Activated CD4-positive, alpha-beta T cell treated with anti-CD3 and anti-CD28 coated beads for 36 hours (primary cell): Measurements from ENCODE around the gene RXRA. TPM values are rescaled to one million over a fixed set of nuclear protein-coding genes. Genes with fewer than 3 reads are reported as not detected.

ENCODE experiments used
- ATAC-seq: fragments of 200-7000 bp; cut with Tn5 transposase; one replicate; pipeline ENCODE4 v1.10.0; 2021; ENCODE audit warnings: mild to moderate bottlenecking, moderate library complexity
- CTCF ChIA-PET: fragments of 350-600 bp; sonication (Branson Sonifier 250); formaldehyde crosslinking; loops from one replicate; lab custom pipeline; 2021; ENCODE audit warnings: antibody characterized with exemption; lab: Charles Lee
- POLR2A ChIA-PET: fragments of 350-600 bp; sonication (Branson Sonifier 250); formaldehyde crosslinking; loops from one replicate; lab custom pipeline; 2021; ENCODE audit warnings: antibody characterized with exemption, inconsistent platforms; lab: Charles Lee
- DNase-seq: peaks from one replicate; pipeline ENCODE4 v3.0.0-alpha.2; 2020
- H3K27ac Mint-ChIP-seq: one replicate; pipeline ENCODE4 v1.8.0; 2021; ENCODE audit warnings: mixed read lengths
- H3K27me3 Mint-ChIP-seq: one replicate; pipeline ENCODE4 v1.8.0; 2021; ENCODE audit warnings: mixed read lengths
- H3K36me3 Mint-ChIP-seq: one replicate; pipeline ENCODE4 v1.8.0; 2021; ENCODE audit warnings: low read depth, mixed read lengths
- H3K4me1 Mint-ChIP-seq: one replicate; pipeline ENCODE4 v1.8.0; 2021; ENCODE audit warnings: mixed read lengths
- H3K4me3 Mint-ChIP-seq: one replicate; pipeline ENCODE4 v1.8.0; 2021; ENCODE audit warnings: mild to moderate bottlenecking, moderate library complexity, mixed read lengths
- H3K9me3 Mint-ChIP-seq: one replicate; pipeline ENCODE4 v1.8.0; 2021; ENCODE audit warnings: low read depth, mixed read lengths
- intact Hi-C, 2 experiments: fragments of 100-400 bp; cut with DNase I in 1 of 2; cut with micrococcal nuclease in 1 of 2; formaldehyde crosslinking; loops; one replicate each; pipeline versions ENCODE4 v1.14.2 to v1.15.1; 2022 to 2024; cut with DNase I, micrococcal nuclease
- total RNA-seq, 2 experiments: library from RNA; stranded (reverse); gene quantifications; one replicate each; pipeline ENCODE4 v1.2.3, GENCODE V29; 2021

Gene RXRA
- total RNA-seq, 2 experiments from 2014 or later: 17.6 to 20.9 TPM

GRCh38 chr9:134392900-134393299 lies 66.6 kb downstream of the RXRA start:
- peaks cover 5% of the 10 kb centered on the region for H3K9me3 Mint-ChIP-seq
- no peak for DNase-seq
- H3K27me3 Mint-ChIP-seq: peaks cover 11% of the 10 kb centered on the region
- intact Hi-C loops: loop anchor here (5.0 to 10.0 kb wide), 2 partner anchors 91 to 1722 kb away; partner anchors contain the start of gene TMEM250 (in 1 of the 2)
- CTCF ChIA-PET: no interaction called here
- peak overlapping the region; percentile 75 for H3K4me3 Mint-ChIP-seq
- POLR2A ChIA-PET: interaction anchor here (0.6 kb wide), 1 partner anchor 225 kb away, joined by 4 read pairs; no protein-coding TSS in a partner anchor
- H3K36me3 Mint-ChIP-seq: peaks cover 8% of the 10 kb centered on the region
- ATAC-seq: no peak
- peaks cover 74% of the 10 kb centered on the region for H3K4me1 Mint-ChIP-seq
- no peak overlapping the region for H3K27ac Mint-ChIP-seq

- POLR2A ChIA-PET: interaction anchor here (0.6 kb wide), 1 partner anchor 226 kb away, joined by 4 read pairs; no protein-coding TSS in a partner anchor
- Mint-ChIP-seq H3K27me3 (peaks cover 5% of the 10 kb centered on the region), H3K4me1 (peaks cover 67% of the 10 kb centered on the region), H3K4me3 (peak overlapping the region; percentile 75), H3K36me3 (peaks cover 8% of the 10 kb centered on the region), H3K9me3 (peaks cover 5% of the 10 kb centered on the region), H3K27ac (peak overlapping the region; percentile 27)
- no peak for ATAC-seq
- CTCF ChIA-PET: interaction anchor here (0.6 kb wide), 1 partner anchor 13 kb away, joined by 3 read pairs; no protein-coding TSS in a partner anchor
- DNase-seq: peak; percentile 39
- intact Hi-C loops: loop anchor here (5.0 to 10.0 kb wide), 2 partner anchors 91 to 1721 kb away; partner anchors contain the start of gene TMEM250 (in 1 of the 2)
Observed at GRCh38 chr9:134393582-134394280, 67.5 kb downstream of the RXRA start.

- Mint-ChIP-seq H3K4me3 (no peak overlapping the region), H3K9me3 (peaks cover 9% of the 10 kb centered on the region), H3K4me1 (peaks cover 64% of the 10 kb centered on the region), H3K36me3 (peaks cover 12% of the 10 kb centered on the region), H3K27ac (peak overlapping the region; percentile 82), H3K27me3 (peaks cover 5% of the 10 kb centered on the region)
- intact Hi-C loops: loop anchor here in 1 of 2 experiments (10.0 kb wide), 1 partner anchor 1720 kb away; the partner anchor contains the start of gene TMEM250
- DNase-seq (no peak), ATAC-seq (no peak)
- CTCF ChIA-PET: no interaction called here
- POLR2A ChIA-PET: no interaction called here
Observed at GRCh38 chr9:134395002-134395517, 68.8 kb downstream of the RXRA start.

- ChIA-PET CTCF (interaction anchor here (0.6 kb wide), 2 partner anchors 936 to 1548 kb away, joined by 4 read pairs; no protein-coding TSS in a partner anchor), POLR2A (interaction anchor here (1.0 kb wide), 1 partner anchor 138 kb away, joined by 3 read pairs; no protein-coding TSS in a partner anchor)
- peaks cover 57% of the 10 kb centered on the region for H3K4me1 Mint-ChIP-seq
- peaks cover 9% of the 10 kb centered on the region for H3K9me3 Mint-ChIP-seq
- ATAC-seq: no peak
- peaks cover 12% of the 10 kb centered on the region for H3K36me3 Mint-ChIP-seq
- intact Hi-C loops: loop anchor here in 1 of 2 experiments (10.0 kb wide), 1 partner anchor 1719 kb away; the partner anchor contains the start of gene TMEM250
- H3K4me3 Mint-ChIP-seq: peak overlapping the region; percentile 69
- peaks cover 5% of the 10 kb centered on the region for H3K27me3 Mint-ChIP-seq
- DNase-seq: peak; percentile 35
- peak overlapping the region; percentile 82 for H3K27ac Mint-ChIP-seq
Observed at GRCh38 chr9:134395737-134396257, 69.5 kb downstream of the RXRA start.

- intact Hi-C loops: loop anchor here in 1 of 2 experiments (10.0 kb wide), 1 partner anchor 1719 kb away; the partner anchor contains the start of gene TMEM250
- H3K27me3 Mint-ChIP-seq: peaks cover 5% of the 10 kb centered on the region
- peak overlapping the region; percentile 82 for H3K27ac Mint-ChIP-seq
- peak; percentile 50 for ATAC-seq
- peaks cover 52% of the 10 kb centered on the region for H3K4me1 Mint-ChIP-seq
- H3K9me3 Mint-ChIP-seq: peaks cover 9% of the 10 kb centered on the region
- peak; percentile 85 for DNase-seq
- H3K36me3 Mint-ChIP-seq: peaks cover 12% of the 10 kb centered on the region
- H3K4me3 Mint-ChIP-seq: peak overlapping the region; percentile 69
- CTCF ChIA-PET: interaction anchor here (0.6 to 1.2 kb wide), 3 partner anchors 11 to 1549 kb away, joined by 3 to 4 read pairs (median 4); no protein-coding TSS in a partner anchor
- POLR2A ChIA-PET: interaction anchor here (1.0 kb wide), 1 partner anchor 139 kb away, joined by 3 read pairs; no protein-coding TSS in a partner anchor
Observed at GRCh38 chr9:134396258-134396742, 70.0 kb downstream of the RXRA start.

- peak overlapping the region; percentile 69 for H3K4me3 Mint-ChIP-seq
- peaks cover 9% of the 10 kb centered on the region for H3K9me3 Mint-ChIP-seq
- peaks cover 5% of the 10 kb centered on the region for H3K27me3 Mint-ChIP-seq
- DNase-seq (peak; percentile 82), ATAC-seq (peak; percentile 56)
- H3K4me1 Mint-ChIP-seq: peaks cover 48% of the 10 kb centered on the region
- intact Hi-C loops: loop anchor here in 1 of 2 experiments (1.0 to 10.0 kb wide), 2 partner anchors 10 to 1718 kb away; partner anchors contain the start of gene TMEM250
- ChIA-PET CTCF (interaction anchor here (1.2 kb wide), 1 partner anchor 10 kb away, joined by 3 read pairs; no protein-coding TSS in a partner anchor), POLR2A (interaction anchor here (0.7 to 1.0 kb wide), 2 partner anchors 42 to 139 kb away, joined by 3 to 4 read pairs; no protein-coding TSS in a partner anchor)
- H3K36me3 Mint-ChIP-seq: peaks cover 12% of the 10 kb centered on the region
- peak overlapping the region; percentile 82 for H3K27ac Mint-ChIP-seq
Observed at GRCh38 chr9:134396825-134397224, 70.6 kb downstream of the RXRA start.

GRCh38 chr9:134398756-134399155 lies 72.5 kb downstream of the RXRA start:
- intact Hi-C loops: loop anchor here in 1 of 2 experiments (10.0 kb wide), 1 partner anchor 1716 kb away; the partner anchor contains the start of gene TMEM250
- no peak for DNase-seq
- no peak overlapping the region for H3K27ac Mint-ChIP-seq
- peaks cover 40% of the 10 kb centered on the region for H3K4me1 Mint-ChIP-seq
- CTCF ChIA-PET: interaction anchor here (0.7 to 0.8 kb wide), 2 partner anchors 45 to 1004 kb away, joined by 3 to 5 read pairs; no protein-coding TSS in a partner anchor
- H3K4me3 Mint-ChIP-seq: no peak overlapping the region
- ATAC-seq: no peak
- H3K9me3 Mint-ChIP-seq: peaks cover 9% of the 10 kb centered on the region
- peaks cover 11% of the 10 kb centered on the region for H3K36me3 Mint-ChIP-seq
- POLR2A ChIA-PET: no interaction called here
- peaks cover 4% of the 10 kb centered on the region for H3K27me3 Mint-ChIP-seq

GRCh38 chr9:134399435-134400056 lies 73.3 kb downstream of the RXRA start:
- ChIA-PET CTCF (interaction anchor here (0.6 to 0.8 kb wide), 2 partner anchors 44 to 54 kb away, joined by 3 to 4 read pairs; no protein-coding TSS in a partner anchor), POLR2A (interaction anchor here (0.6 kb wide), 1 partner anchor 9 kb away, joined by 3 read pairs; no protein-coding TSS in a partner anchor)
- peaks cover 7% of the 10 kb centered on the region for H3K36me3 Mint-ChIP-seq

GRCh38 chr9:134400283-134400682 lies 74.0 kb downstream of the RXRA start:
- intact Hi-C loops: no loop called here
- H3K4me1 Mint-ChIP-seq: peaks cover 43% of the 10 kb centered on the region
- H3K36me3 Mint-ChIP-seq: peaks cover 9% of the 10 kb centered on the region
- ChIA-PET POLR2A (interaction anchor here (0.6 kb wide), 1 partner anchor 10 kb away, joined by 3 read pairs; no protein-coding TSS in a partner anchor), CTCF (interaction anchor here (0.5 to 0.7 kb wide), 3 partner anchors 15 to 244 kb away, joined by 3 to 4 read pairs (median 3); no protein-coding TSS in a partner anchor)
- H3K9me3 Mint-ChIP-seq: peaks cover 5% of the 10 kb centered on the region
- ATAC-seq (no peak), DNase-seq (no peak)
- peaks cover 2% of the 10 kb centered on the region for H3K27me3 Mint-ChIP-seq
- H3K27ac Mint-ChIP-seq: no peak overlapping the region
- no peak overlapping the region for H3K4me3 Mint-ChIP-seq

More at GRCh38 chr9:134399435-134400056, 73.3 kb downstream of the RXRA start:
- Mint-ChIP-seq H3K27ac (no peak overlapping the region), H3K27me3 (no peaks in the 10 kb centered on the region), H3K9me3 (peaks cover 5% of the 10 kb centered on the region), H3K4me3 (no peak overlapping the region), H3K4me1 (peaks cover 42% of the 10 kb centered on the region)
- intact Hi-C loops: loop anchor here in 1 of 2 experiments (10.0 kb wide), 1 partner anchor 1715 kb away; the partner anchor contains the start of gene TMEM250
- peak; percentile 48 for DNase-seq
- ATAC-seq: no peak

GRCh38 chr9:134401391-134401790 lies 75.1 kb downstream of the RXRA start:
- Mint-ChIP-seq H3K9me3 (peaks cover 5% of the 10 kb centered on the region), H3K27me3 (peaks cover 2% of the 10 kb centered on the region), H3K4me1 (peaks cover 42% of the 10 kb centered on the region), H3K36me3 (peaks cover 9% of the 10 kb centered on the region), H3K4me3 (no peak overlapping the region), H3K27ac (no peak overlapping the region)
- no peak for ATAC-seq
- CTCF ChIA-PET: no interaction called here
- no peak for DNase-seq
- POLR2A ChIA-PET: no interaction called here
- intact Hi-C loops: no loop called here
